ENCODE measurements around the gene UBQLN4. TPM values are rescaled to one million over a fixed set of nuclear protein-coding genes. Genes with fewer than 3 reads are reported as not detected.

UBQLN4 gene
- total RNA-seq, 1 experiment from 2014 or later, result 37.3 TPM

GRCh38 chr1:156064615-156065014 is 11.0 kb upstream of the UBQLN4 start:
- ChIA-PET CTCF (interaction anchor here (2.1 to 5.0 kb wide), 8 partner anchors 11 to 126 kb away, joined by 11 to 74 read pairs (median 28); partner anchors contain the start of genes LAMTOR2 and UBQLN4), POLR2A (no interaction called here)
- H3K4me1 Mint-ChIP-seq, result peaks cover 40% of the 10 kb centered on the region
- H3K36me3 Mint-ChIP-seq, result peaks cover 15% of the 10 kb centered on the region
- no peak for DNase-seq (ENCODE audit: low spot score)
- no peaks in the 10 kb centered on the region for H3K9me3 Mint-ChIP-seq
- H3K27ac Mint-ChIP-seq, result no peak overlapping the region; the same call in 1 of the 2 replicates
- TF ChIP-seq, protein P1, sequence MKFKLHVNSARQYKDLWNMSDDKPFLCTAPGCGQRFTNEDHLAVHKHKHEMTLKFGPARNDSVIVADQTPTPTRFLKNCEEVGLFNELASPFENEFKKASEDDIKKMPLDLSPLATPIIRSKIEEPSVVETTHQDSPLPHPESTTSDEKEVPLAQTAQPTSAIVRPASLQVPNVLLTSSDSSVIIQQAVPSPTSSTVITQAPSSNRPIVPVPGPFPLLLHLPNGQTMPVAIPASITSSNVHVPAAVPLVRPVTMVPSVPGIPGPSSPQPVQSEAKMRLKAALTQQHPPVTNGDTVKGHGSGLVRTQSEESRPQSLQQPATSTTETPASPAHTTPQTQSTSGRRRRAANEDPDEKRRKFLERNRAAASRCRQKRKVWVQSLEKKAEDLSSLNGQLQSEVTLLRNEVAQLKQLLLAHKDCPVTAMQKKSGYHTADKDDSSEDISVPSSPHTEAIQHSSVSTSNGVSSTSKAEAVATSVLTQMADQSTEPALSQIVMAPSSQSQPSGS (CRISPR knock-in tag; IDR thresholded peaks at IDR 0.05; ENCODE audit: borderline replicate concordance, low read depth), result no peak
- TF ChIP-seq NFE2L1 (CRISPR knock-in tag; IDR thresholded peaks at IDR 0.05) (no peak), NR3C1 (CRISPR knock-in tag; conservative IDR thresholded peaks at IDR 0.05; ENCODE audit: low read depth) (no peak)
- H3K27me3 Mint-ChIP-seq (ENCODE audit: low read depth), result no peaks in the 10 kb centered on the region
- no peak overlapping the region for H3K4me3 Mint-ChIP-seq
- ATAC-seq, result no peak

- Mint-ChIP-seq H3K27ac (no peak overlapping the region; the same call in 1 of the 2 replicates), H3K4me3 (no peak overlapping the region), H3K36me3 (peaks cover 14% of the 10 kb centered on the region), H3K9me3 (no peaks in the 10 kb centered on the region), H3K27me3 (ENCODE audit: low read depth) (no peaks in the 10 kb centered on the region), H3K4me1 (peaks cover 40% of the 10 kb centered on the region)
- DNase-seq (ENCODE audit: low spot score) (no peak), ATAC-seq (no peak)
- POLR2A ChIA-PET, result interaction anchor here (1.0 to 1.1 kb wide), 2 partner anchors 18 to 86 kb away, joined by 3 read pairs; partner anchors contain the start of genes ARHGEF2 and MEX3A
- TF ChIP-seq ZNF317 (CRISPR knock-in tag; IDR thresholded peaks at IDR 0.05; ENCODE audit: borderline replicate concordance, low read depth) (no peak), JUN (CRISPR knock-in tag; IDR thresholded peaks at IDR 0.05) (no peak), MXD4 (CRISPR knock-in tag; IDR thresholded peaks at IDR 0.05; ENCODE audit: borderline replicate concordance) (no peak), E2F1 (CRISPR knock-in tag; IDR thresholded peaks at IDR 0.05) (no peak), MYBL2 (CRISPR knock-in tag; IDR thresholded peaks at IDR 0.05) (no peak), EMX1 (CRISPR knock-in tag; IDR thresholded peaks at IDR 0.05) (no peak), NFYB (CRISPR knock-in tag; conservative IDR thresholded peaks at IDR 0.05; ENCODE audit: low read depth) (no peak)
- TF ChIP-seq, protein P2, sequence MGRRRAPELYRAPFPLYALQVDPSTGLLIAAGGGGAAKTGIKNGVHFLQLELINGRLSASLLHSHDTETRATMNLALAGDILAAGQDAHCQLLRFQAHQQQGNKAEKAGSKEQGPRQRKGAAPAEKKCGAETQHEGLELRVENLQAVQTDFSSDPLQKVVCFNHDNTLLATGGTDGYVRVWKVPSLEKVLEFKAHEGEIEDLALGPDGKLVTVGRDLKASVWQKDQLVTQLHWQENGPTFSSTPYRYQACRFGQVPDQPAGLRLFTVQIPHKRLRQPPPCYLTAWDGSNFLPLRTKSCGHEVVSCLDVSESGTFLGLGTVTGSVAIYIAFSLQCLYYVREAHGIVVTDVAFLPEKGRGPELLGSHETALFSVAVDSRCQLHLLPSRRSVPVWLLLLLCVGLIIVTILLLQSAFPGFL (CRISPR knock-in tag; IDR thresholded peaks at IDR 0.05; ENCODE audit: borderline replicate concordance), result no peak
- TF ChIP-seq, protein P1 (CRISPR knock-in tag; IDR thresholded peaks at IDR 0.05; ENCODE audit: borderline replicate concordance, low read depth), result no peak
- TF ChIP-seq, protein P3, sequence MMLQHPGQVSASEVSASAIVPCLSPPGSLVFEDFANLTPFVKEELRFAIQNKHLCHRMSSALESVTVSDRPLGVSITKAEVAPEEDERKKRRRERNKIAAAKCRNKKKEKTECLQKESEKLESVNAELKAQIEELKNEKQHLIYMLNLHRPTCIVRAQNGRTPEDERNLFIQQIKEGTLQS (CRISPR knock-in tag; conservative IDR thresholded peaks at IDR 0.05), result no peak
- TF ChIP-seq, protein P4, sequence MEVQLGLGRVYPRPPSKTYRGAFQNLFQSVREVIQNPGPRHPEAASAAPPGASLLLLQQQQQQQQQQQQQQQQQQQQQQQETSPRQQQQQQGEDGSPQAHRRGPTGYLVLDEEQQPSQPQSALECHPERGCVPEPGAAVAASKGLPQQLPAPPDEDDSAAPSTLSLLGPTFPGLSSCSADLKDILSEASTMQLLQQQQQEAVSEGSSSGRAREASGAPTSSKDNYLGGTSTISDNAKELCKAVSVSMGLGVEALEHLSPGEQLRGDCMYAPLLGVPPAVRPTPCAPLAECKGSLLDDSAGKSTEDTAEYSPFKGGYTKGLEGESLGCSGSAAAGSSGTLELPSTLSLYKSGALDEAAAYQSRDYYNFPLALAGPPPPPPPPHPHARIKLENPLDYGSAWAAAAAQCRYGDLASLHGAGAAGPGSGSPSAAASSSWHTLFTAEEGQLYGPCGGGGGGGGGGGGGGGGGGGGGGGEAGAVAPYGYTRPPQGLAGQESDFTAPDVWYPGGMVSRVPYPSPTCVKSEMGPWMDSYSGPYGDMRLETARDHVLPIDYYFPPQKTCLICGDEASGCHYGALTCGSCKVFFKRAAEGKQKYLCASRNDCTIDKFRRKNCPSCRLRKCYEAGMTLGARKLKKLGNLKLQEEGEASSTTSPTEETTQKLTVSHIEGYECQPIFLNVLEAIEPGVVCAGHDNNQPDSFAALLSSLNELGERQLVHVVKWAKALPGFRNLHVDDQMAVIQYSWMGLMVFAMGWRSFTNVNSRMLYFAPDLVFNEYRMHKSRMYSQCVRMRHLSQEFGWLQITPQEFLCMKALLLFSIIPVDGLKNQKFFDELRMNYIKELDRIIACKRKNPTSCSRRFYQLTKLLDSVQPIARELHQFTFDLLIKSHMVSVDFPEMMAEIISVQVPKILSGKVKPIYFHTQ (CRISPR knock-in tag; IDR thresholded peaks at IDR 0.05), result no peak
- CTCF ChIA-PET, result interaction anchor here (1.7 to 5.0 kb wide), 6 partner anchors 9 to 126 kb away, joined by 3 to 74 read pairs (median 10); partner anchors contain the start of gene ARHGEF2
Measured at GRCh38 chr1:156063997-156064285, 10.3 kb upstream of the UBQLN4 start.

All from WTC11 (cell line).